ENCODE data around the gene CCDC183.
"Not testable (repeated sequence)": the region's sequence is repeated elsewhere in the genome, so short reads cannot be mapped to it uniquely, and the experiment has no call there.

The CCDC183 gene

DNA sequence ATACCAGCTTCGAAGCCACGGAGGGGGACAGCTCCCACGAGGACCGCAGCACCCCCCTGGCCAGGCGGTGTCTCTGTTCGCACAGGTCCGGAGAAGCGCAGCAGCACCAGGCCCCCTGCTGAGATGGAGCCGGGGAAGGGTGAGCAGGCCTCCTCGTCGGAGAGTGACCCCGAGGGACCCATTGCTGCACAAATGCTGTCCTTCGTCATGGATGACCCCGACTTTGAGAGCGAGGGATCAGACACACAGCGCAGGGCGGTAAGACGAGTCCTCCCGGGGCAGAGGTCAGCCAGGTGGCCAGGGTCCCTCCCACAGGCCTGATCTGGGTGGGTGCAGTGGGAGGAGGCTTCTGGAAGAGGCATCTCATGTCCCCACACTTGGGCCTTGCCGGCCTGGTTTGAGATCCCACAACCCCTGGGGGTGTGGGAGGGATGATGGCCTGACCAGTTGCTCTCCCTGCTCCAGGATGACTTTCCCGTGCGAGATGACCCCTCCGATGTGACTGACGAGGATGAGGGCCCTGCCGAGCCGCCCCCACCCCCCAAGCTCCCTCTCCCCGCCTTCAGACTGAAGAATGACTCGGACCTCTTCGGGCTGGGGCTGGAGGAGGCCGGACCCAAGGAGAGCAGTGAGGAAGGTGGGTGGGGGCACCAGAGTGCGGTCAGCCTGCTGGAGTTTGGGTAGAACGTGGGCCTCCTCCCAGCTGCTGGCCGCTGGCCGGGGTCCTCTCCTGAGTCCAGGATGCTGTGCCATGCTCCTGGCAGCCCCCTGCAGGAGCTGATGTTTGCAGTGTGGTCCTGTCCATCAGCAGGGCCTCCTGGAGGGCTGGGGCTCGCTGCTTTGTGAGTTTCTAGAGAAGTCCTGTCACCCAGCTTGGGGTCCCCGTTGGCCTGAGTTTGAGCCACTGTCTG lies 43.3 kb downstream of the CCDC183 start:
- DNase-seq (ENCODE audit: low spot score): no peak

DNA sequence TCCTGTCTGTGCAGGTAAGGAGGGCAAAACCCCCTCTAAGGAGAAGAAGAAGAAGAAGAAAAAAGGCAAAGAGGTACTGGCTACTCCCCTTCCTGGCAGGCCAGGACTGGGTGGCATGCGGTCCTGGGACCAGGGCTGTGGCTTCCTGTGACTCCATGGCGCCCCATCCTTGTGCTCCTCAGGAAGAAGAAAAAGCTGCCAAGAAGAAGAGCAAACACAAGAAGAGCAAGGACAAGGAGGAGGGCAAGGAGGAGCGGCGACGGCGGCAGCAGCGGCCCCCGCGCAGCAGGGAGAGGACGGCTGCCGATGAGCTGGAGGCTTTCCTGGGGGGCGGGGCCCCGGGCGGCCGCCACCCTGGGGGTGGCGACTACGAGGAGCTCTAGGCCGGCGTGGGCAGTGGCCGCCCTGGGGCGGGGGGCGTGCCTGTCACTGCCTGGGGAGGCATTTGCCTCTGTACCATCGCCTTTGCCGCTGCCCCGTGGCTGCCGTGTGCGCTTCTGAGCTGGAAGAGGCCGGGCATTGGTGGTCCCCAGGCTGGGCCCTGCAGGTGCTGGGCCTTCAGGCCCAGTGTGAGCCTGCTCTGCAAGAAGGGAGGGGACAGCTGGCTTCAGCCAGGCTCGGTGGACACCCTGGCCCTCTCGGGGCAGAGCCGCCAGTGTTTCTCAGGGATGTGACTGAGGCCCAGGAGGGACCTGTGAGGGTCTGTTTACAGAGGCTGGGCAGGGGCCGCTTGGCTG lies 44.2 kb downstream of the CCDC183 start:
- DNase-seq (ENCODE audit: low spot score): no peak

DNA sequence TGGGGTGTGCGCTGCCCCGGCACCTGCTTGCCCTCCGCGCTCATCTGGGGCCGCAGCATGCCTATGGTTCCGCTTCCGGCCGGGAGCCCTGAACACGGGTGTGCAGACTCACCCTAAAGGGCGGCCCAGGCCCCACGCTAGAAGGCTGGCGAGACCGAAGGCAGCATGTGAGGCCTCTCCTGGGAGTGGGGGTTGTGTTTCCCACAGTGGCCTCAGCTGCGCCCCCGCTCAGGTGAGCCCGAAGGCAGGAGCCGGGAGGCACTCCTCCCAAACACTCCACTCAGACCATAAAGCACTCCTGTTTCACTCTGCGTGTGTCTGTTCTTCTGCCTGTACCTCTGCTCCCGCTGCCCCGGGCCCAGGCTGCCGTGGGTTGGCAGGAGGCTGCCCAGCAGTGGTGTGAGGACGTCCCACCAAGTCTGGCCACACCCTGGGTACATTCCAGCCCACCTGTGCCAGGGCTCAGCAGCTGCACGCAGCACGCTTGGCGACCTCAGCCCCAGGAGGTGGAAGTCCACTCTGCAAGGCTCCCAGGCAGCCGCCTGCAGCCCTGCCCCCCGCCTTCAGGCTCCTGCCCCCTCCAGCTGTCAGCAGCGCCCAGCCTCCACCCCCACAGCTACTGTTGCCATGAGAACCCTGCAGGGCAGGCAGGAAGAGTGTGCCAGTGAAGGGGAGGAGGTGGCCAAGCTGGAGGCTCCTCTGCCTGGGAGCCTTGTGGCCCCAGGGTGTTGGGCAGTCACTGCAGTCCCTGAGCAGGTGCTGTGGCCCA lies 44.9 kb downstream of the CCDC183 start:
- no peak for DNase-seq (ENCODE audit: low spot score)

DNA sequence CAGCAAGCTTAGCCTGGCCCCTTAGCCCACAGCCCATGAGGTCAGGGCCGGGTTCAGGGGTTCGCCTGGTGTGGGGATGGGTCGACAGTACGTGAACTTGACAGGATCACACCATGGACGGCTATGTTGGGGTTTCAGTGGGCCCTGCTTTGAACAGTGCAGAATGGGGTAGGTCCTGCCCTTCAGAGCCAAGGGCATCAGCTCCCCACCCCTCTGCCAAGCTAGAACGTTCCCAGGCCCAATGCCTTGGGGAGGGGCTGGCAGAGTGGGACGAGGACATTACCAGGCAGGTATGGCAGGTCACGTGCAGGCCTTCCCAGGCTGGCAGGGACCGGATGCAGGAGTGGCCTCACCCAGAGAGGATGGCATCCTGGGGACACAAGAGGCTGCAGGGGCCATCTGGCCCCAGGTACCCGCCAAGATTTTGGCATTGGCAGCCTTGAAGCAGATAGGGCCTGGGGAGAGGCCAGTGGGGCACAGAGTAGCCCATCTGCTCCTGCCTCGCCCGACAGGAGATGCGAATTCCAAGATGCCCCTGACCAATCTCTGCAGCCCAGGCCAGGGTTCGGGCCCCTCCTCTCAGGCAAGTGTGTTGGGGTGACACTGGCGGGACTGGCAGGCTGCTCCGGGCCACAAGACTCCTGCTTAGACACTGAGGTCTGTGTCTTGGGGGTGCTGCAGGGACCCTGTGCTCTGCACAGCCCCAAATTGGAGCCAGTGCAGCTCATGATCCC lies 45.7 kb downstream of the CCDC183 start:
- DNase-seq (ENCODE audit: low spot score): not testable (repeated sequence)

DNA sequence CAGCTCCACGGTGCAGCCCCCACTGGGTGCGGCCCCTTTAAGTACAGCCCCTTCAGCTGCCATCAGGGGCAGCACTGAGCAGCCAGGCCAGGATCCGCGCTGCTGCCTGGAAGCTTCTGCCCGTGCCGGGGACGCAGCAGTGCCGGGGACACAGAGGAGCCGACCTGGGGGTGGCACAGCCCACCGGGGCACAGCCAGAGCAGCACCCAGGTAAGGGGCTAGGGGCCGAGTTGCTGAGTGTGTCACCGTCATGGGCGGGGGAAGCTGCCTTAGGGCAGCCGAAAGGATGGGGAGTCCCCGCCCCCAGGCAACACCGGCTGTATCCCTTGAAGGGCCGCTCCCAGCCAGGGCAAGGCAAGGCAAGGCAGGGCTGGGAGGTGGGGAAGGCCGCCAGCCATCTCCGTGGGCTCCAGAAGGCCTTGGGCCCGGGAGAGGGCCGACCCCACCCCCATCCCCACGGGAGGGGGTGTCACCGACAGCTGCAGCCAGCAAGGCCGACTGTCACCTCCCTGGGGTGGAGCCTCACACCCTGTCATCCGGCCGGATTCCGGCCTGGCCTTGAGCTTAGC lies 46.3 kb downstream of the CCDC183 start, which contains the start of gene AJM1:
TSS of gene AJM1 (plus strand) at position 99 of the 569 bp plus-strand sequence. CDS start 1,937 bp downstream, outside the sequence.
- DNase-seq (ENCODE audit: low spot score): peak; percentile 96

DNA sequence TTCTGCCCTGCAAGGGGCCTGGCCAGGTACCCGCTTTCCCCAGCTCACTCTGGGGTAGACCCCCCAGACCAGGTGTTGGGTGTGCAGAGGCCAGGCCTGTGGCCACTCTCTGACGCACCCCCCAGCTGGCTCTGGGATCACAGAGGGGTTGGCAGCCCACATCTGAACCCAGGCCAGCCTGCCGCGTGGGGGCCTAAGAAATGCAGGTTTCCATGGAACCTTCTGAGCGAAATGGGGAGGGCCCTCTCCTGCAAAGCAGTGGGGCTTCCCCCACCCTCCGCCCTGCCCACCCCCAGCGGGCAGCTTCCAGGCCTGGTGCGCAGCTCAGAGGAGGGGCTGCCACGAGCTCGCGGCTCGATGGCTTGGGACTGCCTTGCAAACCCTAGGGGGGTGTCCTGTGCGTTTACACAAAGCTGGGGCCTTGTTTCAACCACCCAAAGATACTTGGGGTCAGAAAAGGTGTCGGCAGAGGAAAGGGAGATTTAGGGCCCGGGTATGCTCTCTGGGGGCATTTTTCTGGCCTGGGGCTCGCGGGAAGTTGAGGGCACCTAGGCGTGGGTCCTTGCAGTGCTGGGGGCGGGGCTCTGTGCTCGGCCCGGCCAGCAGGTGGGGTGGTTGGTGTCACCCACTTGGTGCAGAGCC lies 47.1 kb downstream of the CCDC183 start:
- not testable (repeated sequence) for DNase-seq (ENCODE audit: low spot score)

DNA sequence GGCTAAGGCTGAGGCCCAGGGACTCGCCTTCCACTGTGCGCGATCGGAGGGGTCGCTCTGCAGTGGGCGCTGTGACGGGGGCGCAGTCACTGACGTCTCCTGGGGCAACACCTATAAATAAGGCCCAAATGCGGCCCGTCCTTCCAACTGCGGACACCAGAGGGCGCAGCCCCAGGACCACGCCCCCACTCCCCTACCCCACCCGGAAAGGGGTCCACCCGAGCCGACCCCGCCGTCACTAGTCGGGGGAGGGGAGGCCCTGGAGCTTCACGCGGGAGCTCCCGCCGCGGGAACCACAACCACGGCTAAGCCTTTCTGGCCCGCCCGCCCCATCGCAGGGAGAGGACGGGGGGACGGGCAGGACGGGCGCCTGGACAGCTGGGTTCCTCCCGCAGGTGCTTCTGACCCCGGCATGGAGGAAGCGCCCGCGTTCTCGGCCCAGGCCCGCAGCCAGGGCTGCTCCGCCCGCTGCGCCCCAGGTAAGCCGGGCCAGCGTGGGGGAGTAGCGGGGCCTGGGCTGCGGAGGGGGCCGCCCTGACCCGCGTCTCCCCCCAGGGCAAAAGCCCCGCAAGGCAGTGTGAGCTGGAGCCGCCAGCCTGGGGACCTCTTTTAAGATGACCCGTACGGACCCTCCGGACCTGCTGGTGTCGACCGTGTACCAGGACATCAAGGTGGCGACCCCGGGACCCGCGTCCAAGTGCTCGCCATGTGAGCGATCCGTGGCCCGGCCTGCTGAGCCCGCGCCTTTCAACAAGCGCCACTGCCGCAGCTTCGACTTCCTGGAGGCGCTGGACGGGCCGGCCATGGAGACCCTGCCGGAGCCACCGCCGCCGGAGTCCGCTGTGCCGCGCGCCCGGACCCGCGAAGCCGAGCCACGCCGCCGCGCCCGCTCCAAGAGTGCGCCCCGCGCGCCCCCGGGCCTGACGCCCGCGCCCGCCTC lies 47.9 kb downstream of the CCDC183 start:
- not testable (repeated sequence) for DNase-seq (ENCODE audit: low spot score)

DNA sequence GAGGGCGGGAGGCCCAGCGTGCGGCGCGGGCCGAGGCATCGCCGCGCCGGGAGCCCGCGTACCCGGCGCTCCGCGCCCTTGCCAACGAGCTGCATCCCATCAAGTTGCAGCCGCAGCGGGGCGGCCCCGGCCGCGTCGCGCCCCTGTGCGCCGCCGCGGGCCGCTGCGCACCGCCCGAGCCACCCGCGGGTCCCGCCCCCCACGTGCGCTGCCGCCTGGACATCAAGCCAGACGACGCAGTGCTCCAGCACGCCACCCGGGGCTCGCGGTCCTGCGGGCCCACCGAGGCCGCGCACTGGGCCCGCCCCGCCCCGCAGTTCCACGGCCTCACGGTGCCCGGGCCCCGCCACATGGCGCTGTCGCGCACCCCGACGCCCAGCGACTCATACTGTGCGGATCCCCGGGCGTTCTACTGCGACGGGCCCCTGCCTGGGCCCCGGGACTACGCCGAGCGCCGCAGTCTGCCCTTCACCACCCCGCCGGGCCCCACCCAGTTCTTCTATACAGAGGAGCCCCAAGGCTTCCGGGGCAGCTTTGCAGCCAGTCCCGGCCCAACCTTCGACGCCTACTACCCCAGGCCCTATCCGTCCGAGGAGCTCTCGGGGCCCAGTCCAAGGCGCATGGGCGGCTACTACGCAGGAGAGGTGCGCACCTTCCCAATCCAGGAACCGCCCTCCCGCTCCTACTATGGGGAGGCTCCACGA lies 48.8 kb downstream of the CCDC183 start:
- DNase-seq (ENCODE audit: low spot score): no peak

DNA sequence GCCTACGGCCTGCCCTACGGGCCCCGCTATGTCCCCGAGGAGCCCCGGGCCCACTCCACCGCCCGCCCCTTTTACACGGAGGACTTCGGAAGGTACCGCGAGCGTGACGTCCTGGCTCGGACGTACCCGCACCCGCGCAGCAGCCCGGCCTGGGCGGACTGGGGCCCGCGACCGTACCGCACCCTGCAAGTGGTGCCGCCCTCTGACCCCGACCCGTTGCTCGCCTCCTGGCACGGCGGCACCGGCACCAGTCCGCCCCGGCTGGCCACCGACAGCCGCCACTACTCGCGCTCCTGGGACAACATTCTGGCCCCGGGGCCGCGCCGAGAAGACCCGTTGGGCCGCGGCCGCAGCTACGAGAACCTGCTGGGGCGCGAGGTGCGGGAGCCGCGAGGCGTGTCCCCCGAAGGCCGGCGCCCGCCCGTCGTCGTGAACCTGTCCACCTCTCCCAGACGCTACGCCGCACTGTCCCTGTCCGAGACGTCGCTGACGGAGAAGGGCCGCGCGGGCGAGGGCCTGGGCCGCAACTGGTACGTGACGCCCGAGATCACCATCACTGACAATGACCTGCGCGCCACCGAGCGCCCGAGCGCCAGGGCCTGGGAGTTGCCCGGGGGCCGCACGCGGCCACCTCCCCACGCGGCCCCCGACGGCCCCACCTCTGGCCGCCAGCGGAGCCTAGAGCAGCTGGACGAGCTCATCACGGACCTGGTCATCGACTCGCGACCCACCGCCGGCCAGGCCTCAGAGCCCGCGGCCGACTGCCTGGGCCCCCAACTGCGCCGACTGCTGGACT lies 49.5 kb downstream of the CCDC183 start:
- no peak for DNase-seq (ENCODE audit: low spot score)

DNA sequence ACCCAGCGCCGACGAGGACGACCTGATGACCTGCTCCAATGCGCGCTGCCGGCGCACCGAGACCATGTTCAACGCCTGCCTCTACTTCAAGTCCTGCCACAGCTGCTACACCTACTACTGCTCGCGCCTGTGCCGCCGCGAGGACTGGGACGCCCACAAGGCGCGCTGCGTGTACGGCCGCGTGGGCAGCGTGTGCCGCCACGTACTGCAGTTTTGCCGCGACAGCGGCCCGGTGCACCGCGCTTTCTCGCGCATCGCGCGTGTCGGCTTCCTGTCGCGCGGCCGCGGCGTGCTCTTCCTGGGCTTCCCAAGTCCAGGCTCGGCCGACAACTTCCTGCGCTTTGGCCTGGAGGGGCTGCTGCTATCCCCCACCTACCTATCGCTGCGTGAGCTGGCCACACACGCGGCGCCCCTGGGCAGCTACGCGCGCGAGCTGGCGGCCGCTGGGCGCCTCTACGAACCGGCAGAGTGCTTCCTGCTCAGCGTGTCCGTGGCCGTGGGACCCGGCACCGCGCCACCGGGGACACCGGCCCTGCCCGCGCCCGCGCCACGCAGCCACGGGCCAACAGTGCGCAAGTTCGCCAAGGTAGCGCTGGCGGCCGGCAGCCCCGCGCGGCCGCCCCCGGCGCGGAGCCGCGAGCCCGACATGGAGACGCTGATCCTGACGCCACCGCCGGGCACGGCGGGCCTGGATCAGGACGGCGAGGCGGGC lies 50.4 kb downstream of the CCDC183 start:
- DNase-seq (ENCODE audit: low spot score): no peak

DNA sequence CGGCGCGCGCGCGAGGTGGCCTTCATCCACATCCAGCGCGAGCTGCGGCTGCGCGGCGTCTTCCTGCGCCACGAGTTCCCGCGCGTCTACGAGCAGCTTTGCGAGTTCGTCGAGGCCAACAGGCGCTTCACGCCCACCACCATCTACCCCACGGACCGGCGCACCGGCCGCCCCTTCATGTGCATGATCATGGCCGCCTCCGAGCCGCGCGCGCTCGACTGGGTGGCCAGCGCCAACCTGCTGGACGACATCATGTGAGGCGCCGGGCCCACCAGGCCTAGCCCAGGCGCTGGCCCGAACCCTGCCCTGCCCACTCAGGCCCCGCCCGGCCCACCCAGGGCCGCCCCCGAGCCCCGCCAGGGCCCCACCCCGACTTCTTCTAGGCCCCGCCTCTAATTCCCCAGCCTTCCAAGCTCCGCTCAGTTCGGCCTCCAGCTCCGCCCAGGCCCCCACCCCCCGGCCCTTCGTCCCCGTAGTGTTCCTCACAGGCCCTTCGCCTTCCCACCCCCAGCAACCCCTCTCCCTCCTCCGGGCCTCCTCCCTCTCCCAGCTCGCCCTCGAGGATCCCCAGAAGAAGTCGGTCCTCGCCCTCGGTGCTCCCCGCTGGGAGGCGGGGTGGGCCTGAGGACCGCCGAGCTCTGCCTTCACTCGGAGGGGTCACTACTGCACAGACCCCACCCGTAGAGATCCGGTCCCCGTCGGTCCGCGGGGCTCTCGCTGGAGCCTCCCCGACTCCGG lies 51.1 kb downstream of the CCDC183 start:
- peak; percentile 94 for DNase-seq (ENCODE audit: low spot score)

DNA sequence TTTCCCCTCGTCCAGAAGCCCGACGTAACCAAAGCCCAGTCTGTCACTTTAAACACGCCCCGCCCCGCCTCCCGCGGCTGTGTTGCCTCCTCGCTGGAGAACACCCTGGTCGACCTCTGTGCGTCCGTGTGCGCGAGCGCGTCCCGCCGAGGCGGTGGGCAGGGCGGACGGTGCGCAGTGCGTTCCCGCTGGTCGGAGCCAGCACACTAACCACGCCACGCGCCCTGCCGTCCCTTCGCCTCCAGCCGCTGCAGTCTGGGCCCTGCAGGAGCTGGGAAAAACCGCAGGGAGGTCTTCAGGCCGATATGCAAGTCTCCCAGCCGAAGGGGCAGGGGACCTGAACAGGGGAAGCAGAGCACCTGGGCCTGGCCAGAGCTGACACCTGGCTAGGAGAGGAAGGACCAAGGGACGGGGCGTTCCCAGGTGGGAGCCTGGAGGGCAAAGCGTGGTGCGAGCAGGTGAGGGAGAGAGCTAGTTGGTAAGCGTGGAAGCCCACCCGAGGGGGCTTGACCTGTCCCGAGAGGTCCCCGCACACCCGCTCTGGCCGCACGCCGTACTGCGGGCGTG lies 51.8 kb downstream of the CCDC183 start:
- DNase-seq (ENCODE audit: low spot score): peak; percentile 96

DNA sequence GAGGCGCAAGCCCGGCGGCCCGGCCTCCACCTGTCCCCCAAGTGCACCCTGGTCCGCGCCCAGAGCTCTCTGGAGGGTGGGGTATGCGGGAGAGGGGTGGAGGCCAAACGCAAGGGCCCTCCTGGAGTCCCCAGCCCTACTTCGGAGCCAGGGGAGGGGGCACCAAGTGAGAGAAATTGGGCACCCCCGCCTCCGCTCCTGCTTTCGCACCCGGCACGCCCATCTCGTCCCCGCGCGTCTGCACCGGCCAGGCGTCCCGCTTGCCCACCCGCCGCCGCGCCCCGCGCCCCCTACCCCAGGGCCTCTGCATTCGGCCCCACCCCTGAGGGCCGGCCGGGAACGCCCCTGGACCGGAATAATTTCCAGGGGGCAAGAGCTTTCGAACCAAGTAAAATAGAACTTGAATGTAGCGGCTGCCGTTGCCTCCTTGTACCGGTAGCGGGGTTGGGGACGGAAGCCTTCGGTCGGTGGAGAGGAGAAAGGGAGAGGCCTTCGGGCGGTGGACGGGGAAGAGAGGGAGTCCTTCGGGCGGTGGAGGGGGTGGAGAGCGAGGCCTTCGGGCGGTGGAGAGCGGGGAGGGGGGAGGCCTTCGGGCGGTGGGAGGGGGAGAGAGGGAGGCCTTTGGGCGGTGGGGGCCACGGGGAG lies 52.4 kb downstream of the CCDC183 start:
- peak; percentile 89 for DNase-seq (ENCODE audit: low spot score)

DNA sequence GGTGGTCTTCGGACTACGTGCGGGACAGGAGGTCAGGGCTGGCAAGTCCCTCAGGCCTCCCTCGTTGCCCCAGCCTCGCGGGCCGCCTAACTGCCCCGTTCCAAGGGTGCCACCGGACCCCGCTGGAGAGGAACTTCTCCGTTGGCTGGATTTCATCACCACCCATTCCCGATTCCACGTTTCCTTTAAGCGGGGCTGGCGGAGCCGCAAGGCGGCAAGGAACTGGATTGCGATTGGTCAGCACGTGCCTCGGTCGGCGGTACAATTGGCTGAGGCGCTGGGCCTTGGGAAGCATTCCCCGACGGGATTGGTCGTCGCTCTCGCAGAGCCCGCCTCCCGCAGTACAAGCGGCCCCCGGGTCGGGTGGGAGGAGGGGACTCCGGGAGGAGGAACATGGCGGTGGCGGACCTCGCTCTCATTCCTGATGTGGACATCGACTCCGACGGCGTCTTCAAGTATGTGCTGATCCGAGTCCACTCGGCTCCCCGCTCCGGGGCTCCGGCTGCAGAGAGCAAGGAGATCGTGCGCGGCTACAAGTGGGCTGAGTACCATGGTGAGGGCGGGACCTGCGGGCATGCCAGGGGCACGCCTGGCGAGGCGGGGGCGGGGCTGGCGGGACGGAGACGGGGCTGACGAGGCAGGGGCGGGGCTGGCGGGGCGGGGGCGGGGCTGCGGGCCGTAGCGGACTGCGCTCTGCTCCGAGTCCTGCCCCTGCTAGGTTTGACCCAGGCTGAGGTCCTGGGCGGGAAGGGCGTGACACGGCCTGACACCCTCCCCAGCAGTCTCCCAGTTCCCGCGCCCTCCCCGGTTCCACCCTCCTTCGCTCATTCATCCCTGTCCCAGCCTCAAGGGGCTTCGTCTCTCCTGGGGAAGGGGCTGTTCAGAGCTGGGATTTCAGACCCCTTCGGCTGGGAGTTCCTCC lies 53.2 kb downstream of the CCDC183 start, which contains the start of gene PHPT1:
TSS of gene PHPT1 (plus strand) at position 372 of the 922 bp plus-strand sequence. CDS start at position 394, 22 bp downstream.
- peak; percentile 100 for DNase-seq (ENCODE audit: low spot score)

Data from HuH-7.5 (cell line).